Activated naive CD8-positive, alpha-beta T cell (primary cell): ENCODE results near the gene PKDCC.
"Not testable (repeated sequence)": the region's sequence is repeated elsewhere in the genome, so short reads cannot be mapped to it uniquely, and the experiment has no call there.

Experiments
- H3K27ac Mint-ChIP-seq: one replicate; pipeline ENCODE4 v1.8.0; 2021; ENCODE audit warnings: mixed read lengths
- H3K27me3 Mint-ChIP-seq: one replicate; pipeline ENCODE4 v1.8.0; 2021; ENCODE audit warnings: mixed read lengths
- H3K36me3 Mint-ChIP-seq: one replicate; pipeline ENCODE4 v1.8.0; 2021; ENCODE audit warnings: mixed read lengths
- H3K4me1 Mint-ChIP-seq: one replicate; pipeline ENCODE4 v1.8.0; 2021; ENCODE audit warnings: low read depth, mixed read lengths
- H3K4me3 Mint-ChIP-seq: one replicate; pipeline ENCODE4 v1.8.0; 2021; ENCODE audit warnings: mild to moderate bottlenecking, mixed read lengths
- H3K9me3 Mint-ChIP-seq: one replicate; pipeline ENCODE4 v1.8.0; 2021; ENCODE audit warnings: low read depth, mixed read lengths

The PKDCC gene

DNA sequence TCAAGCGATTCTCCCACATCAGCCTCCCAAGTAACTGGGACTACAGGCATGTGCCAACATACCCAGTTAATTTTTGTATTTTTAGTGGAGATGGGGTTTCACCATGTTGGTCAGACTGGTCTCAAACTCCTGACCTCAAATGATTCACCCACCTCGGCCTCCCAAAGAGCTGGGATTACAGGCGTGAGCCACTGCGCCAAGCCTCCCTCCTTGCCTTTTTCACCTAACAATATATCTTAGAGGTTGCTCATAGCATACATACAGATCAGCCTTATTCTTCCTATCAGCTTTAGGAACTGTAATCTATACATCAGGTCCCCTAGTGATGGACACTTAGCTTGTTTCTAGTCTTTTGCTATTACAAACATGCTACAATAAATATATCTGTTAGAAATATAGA lies 33.3 kb downstream of the PKDCC start:
- not testable (repeated sequence) for H3K4me3 Mint-ChIP-seq, H3K27me3 Mint-ChIP-seq, H3K27ac Mint-ChIP-seq, H3K36me3 Mint-ChIP-seq, H3K4me1 Mint-ChIP-seq, H3K9me3 Mint-ChIP-seq

DNA sequence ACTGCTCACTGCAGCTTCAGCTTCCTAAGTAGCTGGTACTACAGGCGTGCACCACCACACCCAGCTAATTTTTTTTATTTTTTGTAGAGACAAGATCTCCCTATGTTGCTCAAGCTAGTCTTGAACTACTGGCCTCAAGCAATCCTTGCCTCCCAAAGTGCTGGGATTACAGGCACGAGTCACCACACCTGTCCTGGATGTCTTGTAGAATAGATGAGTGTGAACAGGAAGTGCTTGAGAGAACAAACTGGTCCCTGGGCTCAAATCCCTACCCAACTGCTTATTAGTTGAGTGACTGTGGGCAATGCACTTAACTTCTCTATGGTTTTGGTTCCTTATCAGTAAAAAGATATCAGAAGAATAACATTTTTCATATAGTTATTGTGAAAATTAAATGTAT lies 34.2 kb downstream of the PKDCC start:
- peaks cover under 1% of the 10 kb centered on the region for H3K27me3 Mint-ChIP-seq
- H3K36me3 Mint-ChIP-seq = no peaks in the 10 kb centered on the region
- no peak overlapping the region for H3K27ac Mint-ChIP-seq
- no peak overlapping the region for H3K4me3 Mint-ChIP-seq
- no peaks in the 10 kb centered on the region for H3K9me3 Mint-ChIP-seq
- H3K4me1 Mint-ChIP-seq = peaks cover 2% of the 10 kb centered on the region

DNA sequence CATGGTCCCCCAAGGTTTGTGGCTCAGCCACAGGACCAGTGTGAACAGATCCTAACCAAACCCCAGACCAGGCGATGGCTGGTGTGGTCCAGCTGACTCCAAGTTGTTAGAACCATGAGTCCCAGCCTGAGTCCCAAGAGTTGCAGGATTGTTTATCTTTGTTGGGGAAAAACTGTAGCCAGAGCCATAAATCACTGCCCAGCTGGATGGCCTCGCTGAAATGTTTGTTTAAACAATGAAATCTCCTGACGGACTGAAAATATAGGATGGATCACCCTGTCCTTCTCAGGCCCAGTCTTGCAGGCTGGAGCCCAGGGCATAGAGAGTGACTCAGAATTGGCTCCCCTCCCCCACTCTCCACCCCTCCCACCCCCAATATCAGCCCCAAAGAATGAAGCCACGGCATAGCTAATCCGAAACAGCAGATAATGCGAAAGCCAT lies 36.4 kb downstream of the PKDCC start:
- Mint-ChIP-seq H3K27me3 (no peaks in the 10 kb centered on the region), H3K27ac (no peak overlapping the region), H3K4me3 (no peak overlapping the region), H3K9me3 (no peaks in the 10 kb centered on the region), H3K36me3 (no peaks in the 10 kb centered on the region), H3K4me1 (peaks cover 2% of the 10 kb centered on the region)

DNA sequence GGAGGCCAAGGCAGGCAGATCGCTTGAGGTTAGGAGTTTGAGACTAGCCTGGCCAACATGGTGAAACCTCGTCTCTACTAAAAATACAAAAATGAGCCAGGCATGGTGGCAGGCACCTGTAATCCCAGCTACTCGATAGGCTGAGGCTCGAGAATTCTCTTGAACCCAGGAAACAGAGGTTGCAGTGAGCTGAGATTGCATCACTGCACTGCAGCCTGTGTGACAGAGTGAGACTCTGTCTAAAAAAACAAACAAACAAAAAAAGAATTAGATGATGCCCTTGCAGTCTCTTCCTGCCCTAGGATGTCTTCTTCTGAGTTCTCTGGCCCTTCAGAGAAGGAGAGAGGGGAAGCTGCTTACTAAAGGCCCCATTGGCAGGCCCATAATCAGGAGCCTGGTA lies 37.2 kb downstream of the PKDCC start:
- H3K9me3 Mint-ChIP-seq, H3K36me3 Mint-ChIP-seq, H3K4me3 Mint-ChIP-seq, H3K4me1 Mint-ChIP-seq, H3K27ac Mint-ChIP-seq, H3K27me3 Mint-ChIP-seq: not testable (repeated sequence)

DNA sequence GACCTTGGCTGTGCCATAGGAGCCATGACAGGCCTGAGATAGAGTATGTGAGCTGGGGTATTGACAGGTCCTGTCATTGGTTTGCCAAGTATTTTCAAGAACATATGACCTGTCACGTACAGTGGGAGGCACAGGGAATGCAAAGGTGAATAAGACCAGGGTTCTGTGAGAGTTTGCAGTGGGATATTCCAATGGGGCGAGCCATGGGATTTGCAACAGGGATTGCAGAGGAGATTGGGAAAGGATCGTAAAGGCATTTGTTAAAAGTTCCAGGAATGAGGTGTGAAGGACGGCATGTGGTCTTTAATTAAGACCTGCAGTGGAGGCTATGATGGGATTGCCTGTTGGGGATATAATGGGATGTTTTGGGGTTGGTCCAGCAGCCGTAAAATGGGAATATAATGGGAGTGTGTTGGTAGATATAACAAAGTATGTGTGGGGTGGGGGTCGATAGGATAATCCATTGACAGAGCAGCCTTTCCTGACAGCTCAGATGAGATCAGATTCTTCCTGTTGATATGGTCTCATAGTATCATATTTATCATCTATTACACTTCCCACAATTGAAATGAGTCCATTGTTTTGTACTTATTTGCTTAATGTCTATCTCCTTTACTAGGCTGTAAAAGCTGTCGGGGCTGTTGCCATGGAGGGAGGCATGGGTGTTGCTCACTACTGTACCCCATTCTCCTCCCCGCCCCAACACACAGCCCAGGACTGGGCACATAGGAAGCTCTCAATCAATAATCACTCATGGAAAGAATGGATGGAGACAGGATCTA lies 38.1 kb downstream of the PKDCC start:
- Mint-ChIP-seq H3K36me3 (no peaks in the 10 kb centered on the region), H3K9me3 (no peaks in the 10 kb centered on the region), H3K27me3 (no peaks in the 10 kb centered on the region), H3K4me1 (peaks cover 2% of the 10 kb centered on the region), H3K27ac (no peak overlapping the region), H3K4me3 (no peak overlapping the region)

DNA sequence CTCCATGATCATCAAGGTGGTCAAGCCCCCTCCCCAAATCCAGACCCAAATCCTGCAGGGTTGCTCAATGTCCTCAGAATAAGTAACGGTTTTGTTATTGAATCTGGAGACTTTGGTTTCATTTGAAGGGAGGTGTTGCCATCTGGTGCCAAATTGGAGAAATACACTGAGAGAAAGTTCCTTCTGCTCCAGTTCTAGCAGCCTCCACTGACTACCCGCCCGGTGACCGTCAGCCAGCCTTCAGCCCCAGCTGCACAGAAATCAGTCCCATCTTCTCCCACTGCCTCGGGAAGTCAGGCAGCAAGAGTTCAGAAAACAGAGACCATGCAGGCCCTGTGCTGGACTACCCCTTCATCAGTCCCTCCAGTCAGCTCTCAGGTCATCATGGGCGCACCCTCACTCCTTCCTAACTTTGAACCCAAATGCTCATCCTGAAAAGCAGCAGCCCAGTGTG lies 38.7 kb downstream of the PKDCC start:
- Mint-ChIP-seq H3K36me3 (no peaks in the 10 kb centered on the region), H3K4me3 (no peak overlapping the region), H3K27ac (no peak overlapping the region), H3K9me3 (no peaks in the 10 kb centered on the region), H3K4me1 (peaks cover 2% of the 10 kb centered on the region), H3K27me3 (no peaks in the 10 kb centered on the region)

DNA sequence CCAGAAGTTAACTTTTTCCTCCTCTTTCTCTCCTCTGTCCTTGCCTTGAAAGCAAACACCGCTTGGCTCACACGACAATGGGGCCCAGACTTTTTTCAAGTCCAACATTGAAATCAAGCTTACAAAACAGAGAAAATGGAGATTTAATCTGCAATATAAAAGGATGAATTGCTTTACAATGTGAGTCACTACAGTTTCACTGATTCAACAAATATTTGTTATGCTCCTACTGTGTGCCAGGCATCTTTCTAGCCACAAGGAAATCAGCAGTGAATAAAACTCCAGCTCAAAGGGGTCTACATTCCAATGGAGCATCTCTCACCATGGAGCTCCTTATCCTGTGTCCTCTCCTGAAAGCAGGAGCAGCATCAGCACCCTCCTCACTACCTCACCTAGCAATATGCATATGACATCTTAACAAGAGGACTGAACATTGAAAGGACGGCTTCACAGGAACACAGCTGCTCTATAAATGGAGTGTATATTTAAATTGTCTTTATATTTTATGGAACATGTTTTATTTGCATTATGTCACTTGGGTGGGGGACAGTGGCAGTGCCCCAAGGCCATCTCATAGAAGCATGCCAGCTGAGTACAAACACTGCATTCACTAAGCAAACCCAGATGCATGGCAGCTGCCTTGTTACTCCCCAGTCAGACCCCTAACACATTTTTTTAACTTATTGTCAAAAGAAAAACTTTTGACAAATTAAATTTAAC lies 39.5 kb downstream of the PKDCC start:
- H3K27me3 Mint-ChIP-seq = no peaks in the 10 kb centered on the region
- peaks cover 2% of the 10 kb centered on the region for H3K4me1 Mint-ChIP-seq
- no peaks in the 10 kb centered on the region for H3K9me3 Mint-ChIP-seq
- H3K36me3 Mint-ChIP-seq = no peaks in the 10 kb centered on the region
- no peak overlapping the region for H3K27ac Mint-ChIP-seq
- H3K4me3 Mint-ChIP-seq = no peak overlapping the region

DNA sequence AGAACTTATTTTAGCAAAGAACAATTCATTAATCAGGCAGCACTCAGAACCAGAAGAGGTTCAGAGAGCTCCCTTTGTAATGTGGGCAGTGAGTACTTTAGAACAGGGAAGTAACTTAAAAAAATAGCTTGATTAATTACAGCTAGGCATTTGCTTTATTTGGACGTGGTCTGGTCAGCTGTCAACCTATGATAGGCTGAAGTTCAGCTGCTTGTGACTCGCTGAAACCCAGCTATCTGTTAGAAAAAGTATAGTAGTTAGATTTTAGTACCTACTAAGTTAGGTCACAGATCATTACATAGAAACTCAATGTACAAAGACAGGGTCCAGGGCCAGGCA lies 40.0 kb downstream of the PKDCC start:
- Mint-ChIP-seq H3K4me3 (no peak overlapping the region), H3K9me3 (no peaks in the 10 kb centered on the region), H3K27ac (no peak overlapping the region), H3K36me3 (no peaks in the 10 kb centered on the region), H3K27me3 (no peaks in the 10 kb centered on the region), H3K4me1 (no peaks in the 10 kb centered on the region)

DNA sequence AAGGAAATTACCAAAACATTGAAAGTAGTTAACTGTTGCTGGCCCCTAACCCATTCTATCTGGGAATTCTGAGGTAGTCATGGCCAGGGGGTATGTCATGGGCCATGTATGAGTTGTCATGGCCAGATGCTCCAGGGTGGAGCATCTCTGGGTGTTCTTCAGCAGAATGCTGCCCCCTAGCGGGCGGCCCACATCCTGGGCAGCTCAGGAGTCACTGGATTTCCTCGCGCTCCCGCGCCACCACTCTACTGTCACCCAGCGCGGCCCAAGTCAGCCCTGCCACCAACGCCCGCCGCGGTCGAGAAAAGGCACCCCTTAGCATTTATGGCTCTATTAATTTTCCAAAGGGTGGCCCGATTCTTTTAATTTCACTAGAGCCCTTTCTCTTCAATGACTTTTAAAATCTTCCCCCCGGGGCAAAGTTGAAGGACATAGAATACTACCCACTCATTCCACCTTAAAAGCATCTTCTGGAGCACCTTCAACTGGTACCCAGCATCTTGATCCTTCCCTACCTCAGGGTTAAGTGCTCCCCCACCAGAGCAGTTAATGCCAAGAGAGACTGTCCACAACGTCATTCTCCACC lies 41.6 kb downstream of the PKDCC start:
- H3K9me3 Mint-ChIP-seq = no peaks in the 10 kb centered on the region
- H3K4me3 Mint-ChIP-seq = no peak overlapping the region
- no peaks in the 10 kb centered on the region for H3K27me3 Mint-ChIP-seq
- H3K27ac Mint-ChIP-seq = no peak overlapping the region
- H3K4me1 Mint-ChIP-seq = no peaks in the 10 kb centered on the region
- H3K36me3 Mint-ChIP-seq = no peaks in the 10 kb centered on the region

DNA sequence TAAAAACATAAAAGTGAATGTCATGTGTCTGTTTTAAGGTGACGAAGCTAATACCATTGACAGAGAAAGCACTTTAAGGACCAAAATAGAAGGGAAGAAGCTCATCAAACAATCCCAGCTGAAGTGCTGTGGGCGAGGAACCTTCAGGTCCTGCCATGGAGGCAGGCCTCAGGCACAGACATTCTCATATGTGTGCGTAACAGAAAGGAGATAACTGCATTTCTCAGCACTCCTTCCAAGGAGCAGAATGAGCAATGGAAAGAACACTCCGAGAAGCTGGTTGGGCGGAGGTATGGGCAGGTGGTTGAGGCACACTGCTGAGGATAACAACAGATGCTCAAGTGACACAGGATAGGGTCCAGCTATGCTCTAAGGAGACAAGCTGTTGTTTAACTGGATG lies 42.4 kb downstream of the PKDCC start:
- H3K4me3 Mint-ChIP-seq = no peak overlapping the region
- no peaks in the 10 kb centered on the region for H3K4me1 Mint-ChIP-seq
- no peaks in the 10 kb centered on the region for H3K27me3 Mint-ChIP-seq
- H3K36me3 Mint-ChIP-seq = no peaks in the 10 kb centered on the region
- no peak overlapping the region for H3K27ac Mint-ChIP-seq
- H3K9me3 Mint-ChIP-seq = no peaks in the 10 kb centered on the region

DNA sequence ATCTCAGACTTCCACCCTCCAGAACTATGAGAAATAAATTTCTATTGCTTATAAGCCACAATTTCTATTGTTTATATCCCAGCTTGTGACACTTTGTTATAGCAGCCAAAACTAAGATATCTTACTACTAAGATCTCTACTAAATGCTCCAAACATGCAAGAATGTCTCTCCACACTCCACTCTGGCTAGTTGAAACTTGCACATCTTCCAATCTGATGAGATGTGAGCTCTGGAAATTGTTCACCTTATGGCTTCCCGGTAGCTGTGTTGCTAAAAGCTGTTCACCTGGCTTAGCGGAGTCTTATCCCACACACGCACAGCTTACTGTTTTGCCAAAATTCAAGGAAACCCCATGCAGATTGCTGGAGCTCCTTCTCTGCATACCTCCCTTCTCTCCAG lies 43.9 kb downstream of the PKDCC start:
- no peaks in the 10 kb centered on the region for H3K27me3 Mint-ChIP-seq
- no peaks in the 10 kb centered on the region for H3K9me3 Mint-ChIP-seq
- H3K4me3 Mint-ChIP-seq = no peak overlapping the region
- H3K27ac Mint-ChIP-seq = no peak overlapping the region
- peaks cover 3% of the 10 kb centered on the region for H3K4me1 Mint-ChIP-seq
- H3K36me3 Mint-ChIP-seq = no peaks in the 10 kb centered on the region

DNA sequence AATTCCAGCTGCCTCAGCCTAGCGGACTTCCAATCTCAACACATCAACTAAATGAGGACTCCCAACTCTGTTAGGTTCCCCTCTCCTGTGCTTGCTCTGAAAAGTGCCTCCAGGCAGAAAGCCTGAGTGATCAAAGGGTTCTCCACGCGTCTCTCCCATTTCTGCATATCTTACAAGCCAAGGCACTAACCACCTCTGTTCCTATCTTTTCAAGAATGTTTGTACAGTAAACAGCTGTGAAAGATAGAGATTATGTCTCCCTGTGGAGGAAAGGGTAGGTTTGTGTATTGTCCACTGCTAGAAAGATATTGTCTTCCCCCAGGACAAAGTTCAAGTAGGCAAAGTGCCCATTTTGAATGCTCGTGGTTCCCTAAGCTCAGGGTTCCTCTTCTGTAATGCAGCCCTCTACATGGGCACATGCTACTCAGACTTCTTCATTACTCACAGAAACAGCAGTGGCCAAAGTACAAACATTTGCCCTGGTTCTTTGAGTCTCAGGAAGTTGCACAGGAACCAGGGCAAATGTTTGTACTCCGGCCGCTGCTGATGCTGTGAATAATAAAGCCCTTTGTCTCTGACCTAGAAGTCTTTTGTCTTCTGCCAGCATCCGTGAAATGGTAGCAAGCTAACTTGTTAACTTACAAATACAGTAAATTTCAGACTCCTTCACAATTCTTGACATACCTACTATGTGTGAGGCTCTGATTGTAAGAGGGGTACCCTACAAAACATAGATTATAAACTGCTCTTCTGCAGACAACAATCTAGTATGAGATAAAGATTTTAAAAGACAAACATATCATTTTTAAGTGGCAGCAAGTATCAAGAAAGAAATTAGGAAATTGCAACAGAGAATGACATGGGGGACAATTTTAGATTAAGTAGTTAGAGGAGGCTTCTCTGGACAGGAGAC lies 44.5 kb downstream of the PKDCC start:
- Mint-ChIP-seq H3K27me3 (no peaks in the 10 kb centered on the region), H3K36me3 (no peaks in the 10 kb centered on the region), H3K27ac (no peak overlapping the region), H3K4me1 (peaks cover 8% of the 10 kb centered on the region), H3K9me3 (no peaks in the 10 kb centered on the region), H3K4me3 (no peak overlapping the region)

DNA sequence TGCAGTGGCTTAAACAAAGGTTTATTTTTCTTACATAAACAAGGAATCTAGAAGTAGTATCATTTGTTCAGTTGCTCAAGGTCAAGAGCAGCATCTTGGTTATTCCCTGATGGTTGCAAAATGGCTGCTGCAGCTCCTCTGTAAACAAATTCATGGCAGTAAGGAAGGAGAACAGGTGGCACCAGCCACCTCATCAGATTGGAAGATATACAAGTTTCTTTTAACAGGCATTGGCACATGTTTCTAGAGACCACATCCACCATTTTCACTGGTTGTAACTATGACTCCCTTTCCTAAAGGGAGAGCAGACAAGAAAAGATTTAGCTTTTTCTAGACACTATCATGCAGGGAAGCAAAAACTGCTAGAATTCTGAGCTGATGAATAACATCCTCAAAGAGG lies 46.3 kb downstream of the PKDCC start:
- Mint-ChIP-seq H3K4me3 (no peak overlapping the region), H3K27me3 (no peaks in the 10 kb centered on the region), H3K9me3 (no peaks in the 10 kb centered on the region), H3K4me1 (peaks cover 26% of the 10 kb centered on the region), H3K36me3 (no peaks in the 10 kb centered on the region), H3K27ac (no peak overlapping the region)

DNA sequence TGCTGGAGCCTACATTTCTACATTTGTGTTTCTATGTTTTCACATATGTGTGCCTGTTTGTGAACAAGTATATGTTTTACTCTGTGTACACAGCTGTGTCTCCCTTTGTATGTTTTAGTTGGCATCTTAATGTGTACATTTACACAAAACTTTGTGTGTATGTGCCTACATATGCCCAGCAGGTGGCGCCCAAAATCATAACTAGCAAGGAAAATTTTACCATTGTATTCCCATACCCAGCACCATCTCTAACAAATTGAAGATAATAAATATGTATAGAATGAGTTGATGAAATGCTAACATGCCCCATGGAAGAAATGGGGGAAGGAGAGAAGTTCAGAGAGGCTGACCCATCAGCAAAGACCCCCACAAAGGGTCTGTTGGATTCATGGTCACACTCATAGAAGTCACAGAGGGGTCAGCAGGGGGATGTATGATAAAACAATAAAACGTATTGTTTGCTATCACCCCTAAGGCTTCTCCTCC lies 48.1 kb downstream of the PKDCC start:
- H3K27ac Mint-ChIP-seq = no peak overlapping the region
- H3K4me3 Mint-ChIP-seq = no peak overlapping the region
- peaks cover 42% of the 10 kb centered on the region for H3K4me1 Mint-ChIP-seq

More for the DNA sequence above, 48.1 kb downstream of the PKDCC start:
- no peaks in the 10 kb centered on the region for H3K36me3 Mint-ChIP-seq
- peaks cover 4% of the 10 kb centered on the region for H3K9me3 Mint-ChIP-seq
- no peaks in the 10 kb centered on the region for H3K27me3 Mint-ChIP-seq
